A549 (cell line): ENCODE results near the gene NEK1. TPM values are rescaled to one million over a fixed set of nuclear protein-coding genes. Genes with fewer than 3 reads are reported as not detected.

Source experiments
- ATAC-seq, 2 experiments: fragments of 200-7000 bp in 1 of 2; fragments of >200 bp in 1 of 2; cut with Nextera tagmentation in 1 of 2; cut with Tn5 transposase in 1 of 2; 3 replicates each; pipeline versions ENCODE4 v1.8.0 to v1.9.1; 2018 to 2020; ENCODE audit warnings: mild to moderate bottlenecking in 1 of 2, moderate library complexity in 1 of 2
- CTCF ChIA-PET: fragments of 300-600 bp; sonication (Branson Sonifier 250); formaldehyde crosslinking; extraction: SDS; loops from one replicate; lab custom pipeline; 2021; ENCODE audit warnings: antibody characterized with exemption, inconsistent platforms; lab: Yijun Ruan, JAX
- POLR2A ChIA-PET: fragments of 350-600 bp; formaldehyde crosslinking; extraction: SDS; loops from one replicate; lab custom pipeline; 2021; ENCODE audit warnings: antibody characterized with exemption, inconsistent platforms; lab: Yijun Ruan, JAX
- DNase-seq, 2 experiments: peaks; one replicate each; pipeline versions ENCODE4 v3.0.0 to v3.0.0-alpha.2; 2011 to 2016; ENCODE audit warnings: low read depth in 1 of 2, low spot score in 1 of 2
- FAIRE-seq: peaks from 2 replicates; lab custom pipeline; 2011; peaks lifted over from hg19 to GRCh38; lab: Jason Lieb, UNC
- H3K27ac ChIP-seq, 2 experiments: fragments of >200 bp; sonication (Bioruptor Twin); formaldehyde crosslinking; 3 replicates each; pipeline ENCODE4 v1.5.1; 2016 to 2017
- H3K4me1 ChIP-seq: fragments of >200 bp; sonication (Bioruptor Twin); formaldehyde crosslinking; 3 replicates; pipeline ENCODE4 v1.6.1; 2016
- H3K4me2 ChIP-seq: fragments of >200 bp; sonication (Bioruptor Twin); formaldehyde crosslinking; 3 replicates; pipeline ENCODE4 v1.6.1; 2016
- H3K4me3 ChIP-seq: fragments of >200 bp; sonication (Bioruptor Twin); formaldehyde crosslinking; 3 replicates; pipeline ENCODE4 v1.5.1; 2016
- H3K9me3 ChIP-seq: fragments of >200 bp; sonication (Bioruptor Twin); formaldehyde crosslinking; 3 replicates; pipeline ENCODE4 v1.6.1; 2016
- CBX2 ChIP-seq: fragments of 200-600 bp; sonication (generic); IDR thresholded peaks from 2 replicates; pipeline ENCODE4 v1.6.1; 2016; ENCODE audit warnings: low read depth, mild to moderate bottlenecking, borderline replicate concordance
- CBX8 ChIP-seq: fragments of 200-600 bp; sonication (generic); IDR thresholded peaks from 2 replicates; pipeline ENCODE4 v1.6.1; 2016
- CEBPB ChIP-seq, 2 experiments: fragments of >200 bp in 1 of 2; sonication (Bioruptor Twin) in 1 of 2; formaldehyde crosslinking in 1 of 2; IDR thresholded peaks; 2 replicates each; pipeline ENCODE4 v1.6.1; 2012 to 2016
- CTCF ChIP-seq: fragments of >200 bp; sonication (Bioruptor Twin); formaldehyde crosslinking; IDR thresholded peaks from 3 replicates; pipeline ENCODE4 v1.5.1; 2016
- EHF ChIP-seq: fragments of 250-450 bp; sonication (Bioruptor Pico); IDR thresholded peaks from 2 replicates; pipeline ENCODE4 v1.5.0; 2020; ENCODE audit warnings: mild to moderate bottlenecking
- ELK1 ChIP-seq: fragments of 150-350 bp; IDR thresholded peaks from 2 replicates; pipeline ENCODE4 v1.6.1; 2014; ENCODE audit warnings: low read depth, mild to moderate bottlenecking, low read length
- EP300 ChIP-seq, 2 experiments: fragments of >200 bp; sonication (Bioruptor Twin); formaldehyde crosslinking; IDR thresholded peaks; 2 replicates in 1 of 2; 3 replicates in 1 of 2; pipeline ENCODE4 v1.6.1; 2016 to 2017
- FOXS1 ChIP-seq: fragments of 250-450 bp; sonication (Bioruptor Pico); IDR thresholded peaks from 2 replicates; pipeline ENCODE4 v1.5.0; 2020; ENCODE audit warnings: mild to moderate bottlenecking, moderate library complexity
- HEYL ChIP-seq: fragments of 250-450 bp; sonication (Bioruptor Pico); IDR thresholded peaks from 2 replicates; pipeline ENCODE4 v1.8.0; 2021; ENCODE audit warnings: mild to moderate bottlenecking, moderate library complexity
- HMGXB4 ChIP-seq: fragments of 250-450 bp; sonication (Bioruptor Pico); IDR thresholded peaks from 2 replicates; pipeline ENCODE4 v1.5.0; 2021; ENCODE audit warnings: mild to moderate bottlenecking, moderate library complexity, borderline replicate concordance
- HOXA7 ChIP-seq: fragments of 250-450 bp; sonication (Bioruptor Pico); IDR thresholded peaks from 2 replicates; pipeline ENCODE4 v1.5.0; 2020; ENCODE audit warnings: mild to moderate bottlenecking, moderate library complexity
- HOXB5 ChIP-seq: fragments of 250-450 bp; sonication (Bioruptor Pico); IDR thresholded peaks from 2 replicates; pipeline ENCODE4 v1.5.0; 2020; ENCODE audit warnings: mild to moderate bottlenecking, moderate library complexity
- MAFK ChIP-seq: fragments of 450-650 bp; IDR thresholded peaks from 2 replicates; pipeline ENCODE4 v1.6.1; 2014; ENCODE audit not compliant: partially characterized antibody
- MAX ChIP-seq: IDR thresholded peaks from 2 replicates; pipeline ENCODE4 v1.6.1; 2012
- MAZ ChIP-seq: fragments of 150-350 bp; IDR thresholded peaks from 2 replicates; pipeline ENCODE4 v1.6.1; 2014; ENCODE audit warnings: antibody characterized with exemption, low read depth, low read length, borderline replicate concordance
- NFE2L2 ChIP-seq: fragments of 150-350 bp; conservative IDR thresholded peaks from 2 replicates; pipeline ENCODE4 v1.6.1; 2014; ENCODE audit warnings: low read length
- PHF8 ChIP-seq: fragments of 200-600 bp; sonication (generic); IDR thresholded peaks from 2 replicates; pipeline ENCODE4 v1.6.1; 2016; ENCODE audit warnings: low read depth, mild to moderate bottlenecking, antibody characterized with exemption, moderate library complexity, borderline replicate concordance
- POLR2A ChIP-seq: IDR thresholded peaks from 2 replicates; pipeline ENCODE4 v1.6.1; 2012; ENCODE audit warnings: mild to moderate bottlenecking, low read length
- POLR2AphosphoS2 ChIP-seq: conservative IDR thresholded peaks from 2 replicates; pipeline ENCODE4 v1.6.1; 2012; ENCODE audit warnings: low read length, improper control_type of control experiment, inconsistent platforms
- RAD21 ChIP-seq, 2 experiments: fragments of >200 bp in 1 of 2; sonication (Bioruptor Twin) in 1 of 2; formaldehyde crosslinking in 1 of 2; IDR thresholded peaks in 1 of 2; conservative IDR thresholded peaks in 1 of 2; 2 replicates in 1 of 2; 3 replicates in 1 of 2; pipeline ENCODE4 v1.6.1; 2012 to 2018; ENCODE audit warnings: inconsistent platforms in 1 of 2
- RCOR1 ChIP-seq: fragments of 150-350 bp; IDR thresholded peaks from 2 replicates; pipeline ENCODE4 v1.6.1; 2014; ENCODE audit warnings: antibody characterized with exemption, low read length, low read depth
- RFX5 ChIP-seq: fragments of 450-650 bp; IDR thresholded peaks from 2 replicates; pipeline ENCODE4 v1.7.1; 2014; ENCODE audit warnings: antibody characterized with exemption, mild to moderate bottlenecking, moderate library complexity
- TFCP2L1 ChIP-seq: fragments of 250-450 bp; sonication (Bioruptor Pico); IDR thresholded peaks from 2 replicates; pipeline ENCODE4 v1.5.0; 2021; ENCODE audit warnings: mild to moderate bottlenecking
- TP53 ChIP-seq: fragments of 250-450 bp; sonication (Bioruptor Pico); IDR thresholded peaks from 2 replicates; pipeline ENCODE4 v1.5.0; 2021; ENCODE audit warnings: mild to moderate bottlenecking, moderate library complexity
- ZC3H11A ChIP-seq: fragments of 450-650 bp; IDR thresholded peaks from 2 replicates; pipeline ENCODE4 v1.6.1; 2014; ENCODE audit warnings: antibody characterized with exemption, mild to moderate bottlenecking
- ZSCAN20 ChIP-seq: fragments of 250-450 bp; sonication (Bioruptor Pico); IDR thresholded peaks from 2 replicates; pipeline ENCODE4 v1.8.0; 2022; ENCODE audit warnings: mild to moderate bottlenecking, moderate library complexity
- WGBS: methylation state at CpG from one replicate; pipeline ENCODE4 v1.1.6; 2017; ENCODE audit errors: missing lambda C conversion rate; 5-methylcytosine and 5-hydroxymethylcytosine counted together
- polyA plus RNA-seq, 4 experiments: library from polyadenylated mRNA; depleted of rRNA in 3 of 4; stranded (reverse); fragments of >200 nt; fragmentation: RNase III in 1 of 4; extraction: RNeasy Plus Mini Kit Qiagen cat#74134 plus additional on column Dnase treatment in 1 of 4; gene quantifications; 2 replicates in 3 of 4; 3 replicates in 1 of 4; pipeline ENCODE4 v1.2.3, GENCODE V29; 2011 to 2017

The NEK1 gene
- polyA plus RNA-seq, 2 of the 4 experiments (the other 2 are of a cell fraction) = 3.2 to 5.8 TPM

GRCh38 chr4:169632896-169633295, 20.5 kb upstream of the NEK1 start:
- no peak for DNase-seq
- FAIRE-seq = no peak
- H3K4me3 ChIP-seq = no peak overlapping the region
- no peak overlapping the region for H3K27ac ChIP-seq
- no peak for ATAC-seq
- WGBS = 90% methylated on average over 11 of the region's 11 CpGs
- ChIA-PET CTCF (no interaction called here), POLR2A (no interaction called here)
- no peaks in the 10 kb centered on the region for H3K4me1 ChIP-seq
- no peak overlapping the region for H3K4me2 ChIP-seq
- TF ChIP-seq ZSCAN20 (CRISPR knock-in tag) = no peak
- no peak for TF ChIP-seq POLR2AphosphoS2
- TF ChIP-seq TP53 (CRISPR knock-in tag) = no peak
- no peak for TF ChIP-seq POLR2A
- no peak for TF ChIP-seq HOXB5 (CRISPR knock-in tag)
- TF ChIP-seq MAFK = no peak
- TF ChIP-seq TFCP2L1 (CRISPR knock-in tag) = no peak
- no peaks in the 10 kb centered on the region for H3K9me3 ChIP-seq

- no peaks in the 10 kb centered on the region for H3K9me3 ChIP-seq
- 92% methylated on average over 3 of the region's 3 CpGs for WGBS
- ChIA-PET POLR2A (no interaction called here), CTCF (interaction anchor here (1.3 kb wide), 1 partner anchor 11 kb away, joined by 4 read pairs; no protein-coding TSS in a partner anchor)
- no peaks in the 10 kb centered on the region for H3K4me1 ChIP-seq
- H3K4me3 ChIP-seq = no peak overlapping the region
- no peak for TF ChIP-seq PHF8
- no peak for TF ChIP-seq CBX2
- TF ChIP-seq POLR2A = no peak
- no peak for TF ChIP-seq POLR2AphosphoS2
- TF ChIP-seq ELK1 = no peak
- no peak for TF ChIP-seq HOXA7 (CRISPR knock-in tag)
- no peak for TF ChIP-seq HMGXB4 (CRISPR knock-in tag)
- TF ChIP-seq ZSCAN20 (CRISPR knock-in tag) = no peak
- TF ChIP-seq NFE2L2 = no peak
- no peak for TF ChIP-seq CBX8
- no peak for TF ChIP-seq EP300 (IDR thresholded peaks at IDR 0.05)
- TF ChIP-seq HEYL = no peak
- TF ChIP-seq RCOR1 = no peak
- no peak for TF ChIP-seq MAZ
- TF ChIP-seq RAD21 (conservative IDR thresholded peaks at IDR 0.05 in 1 of 2, IDR thresholded peaks at IDR 0.05 in 1 of 2) = no peak
- no peak for FAIRE-seq
- H3K27ac ChIP-seq = no peak overlapping the region
- no peak for DNase-seq
- ATAC-seq = no peak
- no peak overlapping the region for H3K4me2 ChIP-seq
Observed at GRCh38 chr4:169630069-169630468, 17.7 kb upstream of the NEK1 start.

- ChIA-PET CTCF (no interaction called here), POLR2A (no interaction called here)
- ATAC-seq (no peak), FAIRE-seq (no peak), DNase-seq (no peak)
- no peaks in the 10 kb centered on the region for H3K4me1 ChIP-seq
- no peak overlapping the region for H3K27ac ChIP-seq
- no peak for TF ChIP-seq MAFK
- TF ChIP-seq FOXS1 (CRISPR knock-in tag) = no peak
- no peak for TF ChIP-seq EHF (CRISPR knock-in tag)
- TF ChIP-seq ZC3H11A = no peak
- TF ChIP-seq CBX8 = no peak
- no peak for TF ChIP-seq CTCF
- no peak for TF ChIP-seq CEBPB (IDR thresholded peaks at IDR 0.05)
- no peak for TF ChIP-seq MAX
- no peak for TF ChIP-seq RFX5
- no peak for TF ChIP-seq TFCP2L1 (CRISPR knock-in tag)
- no peak for TF ChIP-seq HOXA7 (CRISPR knock-in tag)
- H3K9me3 ChIP-seq = no peaks in the 10 kb centered on the region
- 73% methylated on average over 2 of the region's 2 CpGs for WGBS
- H3K4me3 ChIP-seq = no peak overlapping the region
- H3K4me2 ChIP-seq = no peak overlapping the region
Observed at GRCh38 chr4:169628579-169628978, 16.2 kb upstream of the NEK1 start.
